ENCODE measurements around the gene FHAD1.
"Not testable (repeated sequence)": the region's sequence is repeated elsewhere in the genome, so short reads cannot be mapped to it uniquely, and the experiment has no call there.

FHAD1 gene

GRCh38 chr1:15370781-15371520 lies 123.9 kb downstream of the FHAD1 start:
- DNase-seq (ENCODE audit: low read depth), result no peak

- no peak for DNase-seq (ENCODE audit: low read depth)
Measured at GRCh38 chr1:15371610-15372545, 124.9 kb downstream of the FHAD1 start.

- no peak for DNase-seq (ENCODE audit: low read depth)
Measured at GRCh38 chr1:15378729-15379128, 131.7 kb downstream of the FHAD1 start.

GRCh38 chr1:15379151-15379550 lies 132.1 kb downstream of the FHAD1 start:
- DNase-seq (ENCODE audit: low read depth), result not testable (repeated sequence)

GRCh38 chr1:15380601-15381508 lies 133.8 kb downstream of the FHAD1 start:
- DNase-seq (ENCODE audit: low read depth), result no peak

GRCh38 chr1:15381805-15382204 lies 134.8 kb downstream of the FHAD1 start:
- DNase-seq (ENCODE audit: low read depth), result no peak

- no peak for DNase-seq (ENCODE audit: low read depth)
Measured at GRCh38 chr1:15382601-15383518, 135.8 kb downstream of the FHAD1 start.

- DNase-seq (ENCODE audit: low read depth), result no peak
Measured at GRCh38 chr1:15383810-15384209, 136.8 kb downstream of the FHAD1 start.

- DNase-seq (ENCODE audit: low read depth), result no peak
Measured at GRCh38 chr1:15384301-15384901, 137.4 kb downstream of the FHAD1 start.

- DNase-seq (ENCODE audit: low read depth), result no peak
Measured at GRCh38 chr1:15385420-15385819, 138.4 kb downstream of the FHAD1 start.

- no peak for DNase-seq (ENCODE audit: low read depth)
Measured at GRCh38 chr1:15386164-15386749, 139.2 kb downstream of the FHAD1 start.

- DNase-seq (ENCODE audit: low read depth), result no peak
Measured at GRCh38 chr1:15388201-15388880, 141.3 kb downstream of the FHAD1 start.

GRCh38 chr1:15389828-15390227 lies 142.8 kb downstream of the FHAD1 start:
- DNase-seq (ENCODE audit: low read depth), result not testable (repeated sequence)

GRCh38 chr1:15390667-15391066 lies 143.6 kb downstream of the FHAD1 start:
- DNase-seq (ENCODE audit: low read depth), result no peak

- no peak for DNase-seq (ENCODE audit: low read depth)
Measured at GRCh38 chr1:15391366-15391765, 144.3 kb downstream of the FHAD1 start.

GRCh38 chr1:15393475-15394257 lies 146.6 kb downstream of the FHAD1 start:
- no peak for DNase-seq (ENCODE audit: low read depth)

GRCh38 chr1:15394258-15394690 lies 147.3 kb downstream of the FHAD1 start:
- no peak for DNase-seq (ENCODE audit: low read depth)

- no peak for DNase-seq (ENCODE audit: low read depth)
Measured at GRCh38 chr1:15397236-15397635, 150.2 kb downstream of the FHAD1 start.

GRCh38 chr1:15399710-15400109 lies 152.7 kb downstream of the FHAD1 start:
- no peak for DNase-seq (ENCODE audit: low read depth)
